HepG2 (cell line): ENCODE data around the gene APLF. TPM values are rescaled to one million over a fixed set of nuclear protein-coding genes. Genes with fewer than 3 reads are reported as not detected.

Experiments used
- ATAC-seq: fragments of 200-7000 bp; cut with Tn5 transposase; 3 replicates; pipeline ENCODE4 v1.9.1; 2020; ENCODE audit warnings: mild to moderate bottlenecking, moderate library complexity
- Bru-seq: library from RNA; stranded (reverse); fragments of 400-500 nt; gene quantifications from one replicate; lab custom pipeline; 2021; lab: Mats Ljungman, UMichigan
- BruChase-seq, 2 experiments: library from RNA; stranded (reverse); fragments of 400-500 nt; gene quantifications; one replicate each; lab custom pipeline; 2021; lab: Mats Ljungman, UMichigan
- BruUV-seq: library from RNA; stranded (reverse); fragments of 400-500 nt; replicated peaks from 2 replicates; lab custom pipeline; 2021; lab: Mats Ljungman, UMichigan
- CTCF ChIA-PET: fragments of 300-600 bp; formaldehyde crosslinking; extraction: SDS; loops from one replicate; lab custom pipeline; 2021; ENCODE audit warnings: low total read pairs, inconsistent platforms, low intra/inter-chr PET ratio; lab: Yijun Ruan, JAX
- POLR2A ChIA-PET: fragments of 350-600 bp; sonication (Branson Sonifier 250); formaldehyde crosslinking; loops from one replicate; lab custom pipeline; 2020; ENCODE audit warnings: antibody characterized with exemption, inconsistent platforms; lab: Yijun Ruan, JAX
- DNase-seq: peaks from one replicate; pipeline ENCODE4 v3.0.0-alpha.2; 2015; ENCODE audit warnings: low spot score
- FAIRE-seq: peaks from 3 replicates; lab custom pipeline; 2011; peaks lifted over from hg19 to GRCh38; lab: Jason Lieb, UNC
- H2AFZ ChIP-seq: one replicate; pipeline ENCODE4 v1.6.1; 2011; ENCODE audit warnings: low read length, inconsistent platforms
- H3K27ac ChIP-seq: fragments of 300-600 bp; 3 replicates; pipeline ENCODE4 v1.8.0; 2011; ENCODE audit warnings: mixed run types, mild to moderate bottlenecking, mixed read lengths, low read length, inconsistent platforms; ENCODE audit not compliant: insufficient read depth; ENCODE audit errors: extremely low read length
- H3K27me3 ChIP-seq, 2 experiments: fragments of 200-600 bp in 1 of 2; 2 replicates in 1 of 2; 3 replicates in 1 of 2; pipeline versions ENCODE4 v1.6.0 to v1.8.0; 2011; ENCODE audit warnings: low read length in 2 of 2, mild to moderate bottlenecking in 2 of 2, moderate library complexity in 2 of 2, inconsistent platforms in 1 of 2; ENCODE audit not compliant: insufficient read depth in 2 of 2, control insufficient read depth in 1 of 2
- H3K36me3 ChIP-seq, 2 experiments: fragments of 200-600 bp in 1 of 2; replicated peaks in 1 of 2; 2 replicates in 1 of 2; 3 replicates in 1 of 2; pipeline versions ENCODE4 v1.5.1 to v1.8.0; 2011; ENCODE audit warnings: low read length in 2 of 2, inconsistent platforms in 1 of 2; ENCODE audit not compliant: insufficient read depth in 2 of 2, control insufficient read depth in 1 of 2
- H3K4me1 ChIP-seq: 2 replicates; pipeline ENCODE4 v1.5.1; 2012; ENCODE audit warnings: low read length, inconsistent platforms; ENCODE audit not compliant: insufficient read depth
- H3K4me2 ChIP-seq: 2 replicates; pipeline ENCODE4 v1.6.0; 2011; ENCODE audit warnings: low read depth, low read length, inconsistent platforms
- H3K4me3 ChIP-seq, 3 experiments: fragments of 200-600 bp in 1 of 3; sonication (generic), shearing (Covaris generic) in 1 of 3; replicated peaks in 1 of 3; 2 replicates each; pipeline ENCODE4 v1.5.1; 2011 to 2016; ENCODE audit warnings: low read length in 3 of 3, inconsistent platforms in 2 of 3, low read depth in 2 of 3, mild to moderate bottlenecking in 2 of 3, control low read depth in 1 of 3, mixed read lengths in 1 of 3; ENCODE audit not compliant: insufficient read depth in 1 of 3
- H3K79me2 ChIP-seq: one replicate; pipeline ENCODE4 v1.6.1; 2011; ENCODE audit warnings: low read length, inconsistent platforms; ENCODE audit not compliant: insufficient read depth
- H3K9ac ChIP-seq: 2 replicates; pipeline ENCODE4 v1.6.0; 2011; ENCODE audit warnings: mild to moderate bottlenecking, low read depth, low read length, inconsistent platforms; ENCODE audit not compliant: insufficient read depth
- H3K9me3 ChIP-seq: 2 replicates; pipeline ENCODE4 v1.5.1; 2012; ENCODE audit warnings: mild to moderate bottlenecking, low read length
- H4K20me1 ChIP-seq: 2 replicates; pipeline ENCODE4 v1.6.0; 2011; ENCODE audit warnings: inconsistent platforms, mild to moderate bottlenecking, low read length, moderate library complexity; ENCODE audit not compliant: insufficient read depth
- ATF1 ChIP-seq: IDR thresholded peaks from 2 replicates; pipeline ENCODE4 v1.6.1; 2016; ENCODE audit warnings: mild to moderate bottlenecking, control low read depth
- HOXA3 ChIP-seq: sonication (generic); formaldehyde crosslinking; IDR thresholded peaks from 2 replicates; pipeline ENCODE4 v1.5.0; 2020; ENCODE audit warnings: missing genetic modification reagents
- JDP2 ChIP-seq: sonication (generic); formaldehyde crosslinking; IDR thresholded peaks from 2 replicates; pipeline ENCODE4 v1.8.1; 2022; ENCODE audit warnings: missing genetic modification reagents, borderline replicate concordance
- MAX ChIP-seq: IDR thresholded peaks from 2 replicates; pipeline ENCODE4 v1.6.1; 2012; ENCODE audit warnings: inconsistent platforms
- TFAP4 ChIP-seq: sonication (generic); IDR thresholded peaks from 2 replicates; pipeline ENCODE4 v1.6.1; 2016; ENCODE audit warnings: low read depth, borderline replicate concordance
- THAP8 ChIP-seq: sonication (generic); formaldehyde crosslinking; IDR thresholded peaks from 2 replicates; pipeline ENCODE4 v1.5.1; 2020; ENCODE audit warnings: missing genetic modification reagents, mild to moderate bottlenecking, borderline replicate concordance
- ZC3H4 ChIP-seq: sonication (generic); formaldehyde crosslinking; IDR thresholded peaks from 2 replicates; pipeline ENCODE4 v1.4.0; 2020; ENCODE audit warnings: missing genetic modification reagents, borderline replicate concordance
- ZFP36L2 ChIP-seq: sonication (generic); formaldehyde crosslinking; IDR thresholded peaks from 2 replicates; pipeline ENCODE4 v1.4.0; 2020; ENCODE audit warnings: missing genetic modification reagents
- ZNF430 ChIP-seq: sonication (generic); formaldehyde crosslinking; IDR thresholded peaks from 2 replicates; pipeline ENCODE4 v1.9.0; 2021; ENCODE audit warnings: mild to moderate bottlenecking, missing genetic modification reagents
- ZNF556 ChIP-seq: sonication (generic); formaldehyde crosslinking; IDR thresholded peaks from 2 replicates; pipeline ENCODE4 v1.4.0; 2020; ENCODE audit warnings: mild to moderate bottlenecking, missing genetic modification reagents, borderline replicate concordance
- ZNF563 ChIP-seq: sonication (generic); formaldehyde crosslinking; IDR thresholded peaks from 2 replicates; pipeline ENCODE4 v1.8.0; 2022; ENCODE audit warnings: mild to moderate bottlenecking, moderate library complexity, missing genetic modification reagents
- ZNF740 ChIP-seq: sonication (generic); formaldehyde crosslinking; IDR thresholded peaks from 2 replicates; pipeline ENCODE4 v1.4.0; 2020; ENCODE audit warnings: missing genetic modification reagents
- ZSCAN5A ChIP-seq: sonication (generic); formaldehyde crosslinking; IDR thresholded peaks from 2 replicates; pipeline ENCODE4 v1.8.0; 2022; ENCODE audit warnings: mild to moderate bottlenecking, missing genetic modification reagents, borderline replicate concordance
- WGBS: methylation state at CpG from one replicate; pipeline ENCODE4 v1.1.6; 2017; ENCODE audit warnings: low lambda C conversion rate; 5-methylcytosine and 5-hydroxymethylcytosine counted together
- in situ Hi-C: cut with HindIII; loops from 2 replicates; pipeline ENCODE4 v1.10.0; 2017; ENCODE audit warnings: low pct_unique_long_range_greater_than_20kb; ENCODE audit not compliant: extremely low pct_ligation_motif_present
- intact Hi-C: fragments of 100-400 bp; cut with micrococcal nuclease; formaldehyde crosslinking; loops from one replicate; pipeline ENCODE4 v1.10.0; 2022; ENCODE audit not compliant: unreplicated experiment
- long read RNA-seq, 2 experiments: library from RNA in 1 of 2; library from polyadenylated mRNA in 1 of 2; stranded (forward) in 1 of 2; unstranded in 1 of 2; transcript quantifications; one replicate each; pipeline ENCODE4 v2.0.0, GENCODE V29; 2019 to 2022
- polyA minus RNA-seq, 3 experiments: library from RNA; depleted of rRNA, polyadenylated mRNA; stranded (reverse); fragments of >200 nt; gene quantifications; 2 replicates each; pipeline ENCODE4 v1.2.3, GENCODE V29; 2011; ENCODE audit warnings: low replicate concordance in 1 of 3
- polyA plus RNA-seq, 8 experiments: library from polyadenylated mRNA; depleted of rRNA in 3 of 8; stranded (reverse) in 7 of 8; unstranded in 1 of 8; fragments of >200 nt; fragmentation: Illumina TruSeq in 4 of 8; extraction: Trizol in 4 of 8; gene quantifications; 2 replicates each; pipeline versions ENCODE4 v1.2.1 to v1.2.3, GENCODE V29; 2011 to 2016; ENCODE audit warnings: low read depth in 4 of 8, missing spikeins in 1 of 8, mixed read lengths in 1 of 8; ENCODE audit not compliant: insufficient read depth in 1 of 8
- total RNA-seq, 5 experiments: library from RNA; depleted of rRNA; stranded (reverse); fragments of >200 nt; fragmentation: Illumina TruSeq; extraction: Trizol; gene quantifications; 2 replicates each; pipeline ENCODE4 v1.2.3, GENCODE V29; 2016; ENCODE audit warnings: low read depth in 1 of 5

Gene APLF
- total RNA-seq (2016; rRNA removed; fragmentation: Illumina TruSeq; extraction: Trizol): 2.0 and 2.2 TPM in 2 replicates
- total RNA-seq (2016; cell fraction: cytosol; rRNA removed; fragmentation: Illumina TruSeq; extraction: Trizol; ENCODE audit: low read depth): 13.5 and 14.5 TPM in 2 replicates
- total RNA-seq (2016; cell fraction: insoluble cytoplasmic fraction; rRNA removed; fragmentation: Illumina TruSeq; extraction: Trizol): 1.7 and 2.3 TPM in 2 replicates
- 7.8 and 9.4 TPM in 2 replicates for total RNA-seq (2016; cell fraction: membrane; rRNA removed; fragmentation: Illumina TruSeq; extraction: Trizol)
- total RNA-seq (2016; cell fraction: nucleus; rRNA removed; fragmentation: Illumina TruSeq; extraction: Trizol): 2.2 and 2.3 TPM in 2 replicates
- polyA plus RNA-seq (2011; rRNA removed): 0.45 and 0.57 TPM in 2 replicates
- polyA plus RNA-seq (2011; cell fraction: cytosol; rRNA removed): 0.24 and 0.33 TPM in 2 replicates
- 0.34 and 0.47 TPM in 2 replicates for polyA plus RNA-seq (2011; cell fraction: nucleus; rRNA removed)
- polyA plus RNA-seq (2012): 0.60 and 0.76 TPM in 2 replicates
- polyA plus RNA-seq (2016; cell fraction: cytosol; fragmentation: Illumina TruSeq; extraction: Trizol; ENCODE audit: low read depth): 0.14 and 0.24 TPM in 2 replicates
- polyA plus RNA-seq (2016; cell fraction: insoluble cytoplasmic fraction; fragmentation: Illumina TruSeq; extraction: Trizol; ENCODE audit: low read depth): 1.5 and 2.1 TPM in 2 replicates
- 0.31 and 0.42 TPM in 2 replicates for polyA plus RNA-seq (2016; cell fraction: membrane; fragmentation: Illumina TruSeq; extraction: Trizol; ENCODE audit: low read depth)
- 1.4 and 1.7 TPM in 2 replicates for polyA plus RNA-seq (2016; cell fraction: nucleus; fragmentation: Illumina TruSeq; extraction: Trizol; ENCODE audit: insufficient read depth, low read depth)
- 0.05 and 0.44 TPM in 2 replicates for polyA minus RNA-seq (2011; rRNA and poly(A)+ RNA removed; ENCODE audit: low replicate concordance)
- 0.79 and 2.0 TPM in 2 replicates for polyA minus RNA-seq (2011; cell fraction: cytosol; rRNA and poly(A)+ RNA removed)
- polyA minus RNA-seq (2011; cell fraction: nucleus; rRNA and poly(A)+ RNA removed): 3.0 and 4.1 TPM in 2 replicates
- Bru-seq, nascent RNA: percentile 39 among the genes with signal in this experiment
- percentile 33 among the genes with signal in this experiment for BruChase-seq, experiment 1, labeled RNA remaining after a 6-hour chase
- percentile 40 among the genes with signal in this experiment for BruChase-seq, experiment 2, labeled RNA remaining after a 2-hour chase
- long read RNA-seq, experiment 1, partial matches to known transcripts: 0 of 5 reads
- long read RNA-seq, experiment 1, other reads (novel, unspliced or antisense): 3 of 5 reads
- long read RNA-seq, experiment 2, partial matches to known transcripts: 1 of 6 reads
- long read RNA-seq, experiment 2, other reads (novel, unspliced or antisense): 4 of 6 reads

GRCh38 chr2:68467077-68467960 is at the start of gene APLF, which contains the start of gene FBXO48:
Gene APLF, plus strand, starts transcription at chr2:68467585. Its CDS starts 147 bp downstream, at chr2:68467732.
Gene FBXO48, minus strand, starts transcription at chr2:68467294. Its CDS starts 2,149 bp downstream, at chr2:68465145.
- H3K36me3 ChIP-seq: no peaks in the 10 kb centered on the region
- DNase-seq (peak; percentile 100), ATAC-seq (peak; percentile 96), FAIRE-seq (peak; percentile 60)
- no peaks in the 10 kb centered on the region for H3K9me3 ChIP-seq
- H4K20me1 ChIP-seq: no peaks in the 10 kb centered on the region
- no TSS peak for BruUV-seq
- H3K27me3 ChIP-seq: no peaks in the 10 kb centered on the region; a peak in 1 of 5 replicates
- peak within 1 kb of the TSS; percentile 87 to 95 (median 90) for H3K4me3 ChIP-seq
- peak within 1 kb of the TSS; percentile 74 for H2AFZ ChIP-seq
- H3K4me1 ChIP-seq: peaks cover 28% of the 10 kb centered on the region
- intact Hi-C loops: loop anchor here (1.0 kb wide), 1 partner anchor 128 kb away; no protein-coding TSS in a partner anchor
- ChIA-PET CTCF (no interaction called here), POLR2A (interaction anchor here (0.9 to 1.6 kb wide), 4 partner anchors 94 to 215 kb away, joined by 3 to 4 read pairs (median 3); partner anchors contain the start of gene PPP3R1)
- H3K79me2 ChIP-seq: no peaks in the 10 kb centered on the region
- peak within 1 kb of the TSS; percentile 91 for H3K9ac ChIP-seq
- peak within 1 kb of the TSS; percentile 70 for H3K27ac ChIP-seq
- under 1% methylated on average over 52 of the region's 82 CpGs for WGBS
- H3K4me2 ChIP-seq: peak within 1 kb of the TSS; percentile 80
- in situ Hi-C loops: loop anchor here (5.0 to 10.0 kb wide), 2 partner anchors 240 to 457 kb away; no protein-coding TSS in a partner anchor
- no peak; the same call in 1 of the 2 replicates for TF ChIP-seq ZNF430 (CRISPR knock-in tag)
- no peak for TF ChIP-seq JDP2
- TF ChIP-seq ZNF740 (CRISPR knock-in tag): no peak
- TF ChIP-seq MAX: peak; percentile 36
- TF ChIP-seq ZFP36L2 (CRISPR knock-in tag): no peak
- TF ChIP-seq ZNF556 (CRISPR knock-in tag): peak; percentile 11; the same call in 1 of the 2 replicates
- TF ChIP-seq ZNF563 (CRISPR knock-in tag): peak; percentile 25; the same call in 1 of the 2 replicates
- no peak for TF ChIP-seq ZC3H4
- TF ChIP-seq ZSCAN5A: peak; percentile 60; the same call in 1 of the 2 replicates
- peak; percentile 26; the same call in 1 of the 2 replicates for TF ChIP-seq TFAP4
- TF ChIP-seq ATF1: peak; percentile 87
- TF ChIP-seq THAP8: no peak
- TF ChIP-seq HOXA3 (CRISPR knock-in tag): peak; percentile 74
